K562 (cell line): ENCODE results near the gene ZNF219. TPM values are rescaled to one million over a fixed set of nuclear protein-coding genes. Genes with fewer than 3 reads are reported as not detected.

Experiments
- CAMTA2 ChIP-seq: fragments of 250-450 bp; sonication (Bioruptor Pico); conservative IDR thresholded peaks from 2 replicates; pipeline ENCODE4 v1.5.1; 2022
- FOXK1 ChIP-seq: sonication (generic); formaldehyde crosslinking; IDR thresholded peaks from 2 replicates; pipeline ENCODE4 v1.8.0; 2022; ENCODE audit warnings: missing genetic modification reagents, mild to moderate bottlenecking, borderline replicate concordance
- KDM1A ChIP-seq, 2 experiments: fragments of 450-650 bp; IDR thresholded peaks; 2 replicates each; pipeline ENCODE4 v1.6.1; 2016; ENCODE audit warnings: mild to moderate bottlenecking in 2 of 2
- MED1 ChIP-seq: sonication (generic); formaldehyde crosslinking; IDR thresholded peaks from 2 replicates; pipeline ENCODE4 v1.8.1; 2023; ENCODE audit warnings: missing genetic modification reagents, borderline replicate concordance
- POLR2G ChIP-seq: fragments of 200-400 bp; formaldehyde crosslinking; IDR thresholded peaks from 2 replicates; pipeline ENCODE4 v1.6.1; 2017; ENCODE audit warnings: low read depth, mild to moderate bottlenecking, antibody characterized with exemption, low read length, moderate library complexity
- RCOR1 ChIP-seq, 2 experiments: IDR thresholded peaks; 2 replicates each; pipeline ENCODE4 v1.6.1; 2012; ENCODE audit warnings: low read depth in 2 of 2, low read length in 2 of 2, borderline replicate concordance in 1 of 2, improper control_type of control experiment in 1 of 2
- SLC30A9 ChIP-seq: fragments of 250-450 bp; sonication (Bioruptor Pico); IDR thresholded peaks from 2 replicates; pipeline ENCODE4 v1.8.0; 2022; ENCODE audit warnings: mild to moderate bottlenecking, moderate library complexity
- STAT6 ChIP-seq: sonication (generic); formaldehyde crosslinking; IDR thresholded peaks from 2 replicates; pipeline ENCODE4 v1.8.1; 2023; ENCODE audit warnings: mild to moderate bottlenecking, missing genetic modification reagents
- TCF15 ChIP-seq: fragments of 250-450 bp; sonication (Bioruptor Pico); IDR thresholded peaks from 2 replicates; pipeline ENCODE4 v1.8.0; 2022; ENCODE audit warnings: moderate library complexity, mild to moderate bottlenecking, inconsistent platforms
- ZNF232 ChIP-seq: sonication (generic); formaldehyde crosslinking; IDR thresholded peaks from 2 replicates; pipeline ENCODE4 v1.8.0; 2022; ENCODE audit warnings: mild to moderate bottlenecking, missing genetic modification reagents
- ZNF318 ChIP-seq, 2 experiments: fragments of 450-650 bp; IDR thresholded peaks; 2 replicates each; pipeline ENCODE4 v1.6.1; 2016; ENCODE audit warnings: mild to moderate bottlenecking in 2 of 2, borderline replicate concordance in 1 of 2, low read depth in 1 of 2, moderate library complexity in 1 of 2
- ZNF431 ChIP-seq: sonication (generic); formaldehyde crosslinking; IDR thresholded peaks from 2 replicates; pipeline ENCODE4 v1.8.0; 2022; ENCODE audit warnings: mild to moderate bottlenecking, missing genetic modification reagents
- ZNF830 ChIP-seq: fragments of 250-450 bp; sonication (Bioruptor Pico); IDR thresholded peaks from 2 replicates; pipeline ENCODE4 v1.5.0; 2021; ENCODE audit warnings: mild to moderate bottlenecking
- polyA plus RNA-seq, 8 experiments: library from polyadenylated mRNA; depleted of rRNA in 4 of 8; stranded (reverse) in 5 of 8; unstranded in 3 of 8; fragments of >200 nt; fragmentation: Nextera tagmentation in 2 of 8; fragmentation: Illumina TruSeq in 1 of 8; extraction: Ambion mirVana in 2 of 8; extraction: Trizol in 1 of 8; gene quantifications; 2 replicates each; pipeline versions ENCODE4 v1.2.1 to v1.2.3, GENCODE V29; 2011 to 2014; ENCODE audit warnings: inconsistent platforms in 1 of 8, missing spikeins in 1 of 8
- total RNA-seq, 7 experiments: library from RNA; depleted of rRNA in 6 of 7; stranded (reverse); fragments of >200 nt in 6 of 7; fragmentation: Illumina TruSeq in 2 of 7; extraction: Trizol in 2 of 7; gene quantifications; 2 replicates each; pipeline versions ENCODE4 v1.2.1 to v1.2.3, GENCODE V29; 2011 to 2021; ENCODE audit warnings: low replicate concordance in 1 of 7

ZNF219 gene
- total and polyA plus RNA-seq, 9 of the 15 experiments (the other 6 are each of a cell fraction or from before 2014, with no cell fraction given): 0.29 to 10.6 (median 2.8) TPM

- TF ChIP-seq ZNF318 (IDR thresholded peaks at IDR 0.05; ENCODE audit: borderline replicate concordance in 1 of 2, low read depth in 1 of 2): no peak
- no peak for TF ChIP-seq ZNF830
- TF ChIP-seq SLC30A9 (CRISPR knock-in tag): no peak
- TF ChIP-seq FOXK1 (CRISPR knock-in tag): no peak
- TF ChIP-seq RCOR1 (IDR thresholded peaks at IDR 0.05; ENCODE audit: borderline replicate concordance in 1 of 2, low read depth in 2 of 2, low read length in 2 of 2): 0 out of 4 replicates have a peak, but pooled peaks of 1 of the 2 experiments have one; percentile 3
- TF ChIP-seq KDM1A (IDR thresholded peaks at IDR 0.05): 0 out of 4 replicates have a peak, but pooled peaks of 1 of the 2 experiments have one; percentile 16
- no peak for TF ChIP-seq STAT6 (CRISPR knock-in tag)
- no peak for TF ChIP-seq TCF15 (CRISPR knock-in tag)
- no peak for TF ChIP-seq ZNF431 (CRISPR knock-in tag)
- 0 out of 2 replicates have a peak, but pooled peaks have one; percentile 19 for TF ChIP-seq POLR2G
- no peak for TF ChIP-seq CAMTA2
- TF ChIP-seq MED1 (CRISPR knock-in tag): no peak
- no peak for TF ChIP-seq ZNF232 (CRISPR knock-in tag)
Measured at GRCh38 chr14:21087294-21088091, 11.0 kb downstream of the ZNF219 start (continued).
